ENCODE results near the gene DNAJC4. TPM values are rescaled to one million over a fixed set of nuclear protein-coding genes. Genes with fewer than 3 reads are reported as not detected.

DNAJC4 gene
- total and polyA plus RNA-seq, 9 of the 15 experiments (the other 6 are each of a cell fraction or from before 2014, with no cell fraction given), result 4.0 to 32.6 (median 19.9) TPM

DNA sequence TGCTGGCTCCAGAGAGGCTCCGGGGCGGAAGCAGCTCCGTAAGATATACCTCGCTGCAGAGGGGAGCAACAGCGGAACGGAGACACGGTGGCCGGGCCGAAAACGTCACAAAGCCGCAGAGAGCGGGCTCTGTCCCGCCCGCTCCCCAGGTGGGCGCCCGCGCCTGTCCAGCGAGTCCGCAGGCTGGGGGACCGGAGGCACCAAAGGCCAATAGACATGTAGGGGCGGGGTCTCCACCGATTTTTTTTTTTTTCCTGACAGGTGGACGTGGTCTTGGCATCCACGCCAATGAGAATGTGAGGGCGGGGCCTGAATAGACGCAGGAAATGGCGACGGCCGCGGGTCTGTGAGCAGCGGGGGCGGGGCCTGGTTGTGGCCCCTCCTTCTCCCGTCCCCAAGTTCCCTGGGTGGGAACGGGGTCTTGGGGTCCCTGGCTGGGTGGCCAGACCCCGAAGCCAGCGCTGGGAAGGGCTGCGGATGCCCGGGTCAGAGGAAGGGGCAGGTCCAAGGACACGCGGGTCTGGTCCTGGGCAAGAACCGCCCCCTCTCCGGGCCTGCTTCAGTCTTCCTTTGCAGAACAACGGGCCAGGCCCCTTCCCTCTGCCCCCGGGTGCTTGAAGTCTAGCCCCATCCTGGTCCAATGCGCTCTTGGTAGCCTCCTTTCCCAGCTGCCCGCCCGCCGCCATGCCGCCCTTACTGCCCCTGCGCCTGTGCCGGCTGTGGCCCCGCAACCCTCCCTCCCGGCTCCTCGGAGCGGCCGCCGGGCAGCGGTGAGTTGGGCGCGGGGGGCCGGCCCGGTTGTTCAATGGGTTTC lies at the start of gene DNAJC4 (continued):
- TF ChIP-seq RERE (CRISPR knock-in tag; IDR thresholded peaks at IDR 0.05; ENCODE audit: borderline replicate concordance) (no peak), ZNF217 (CRISPR knock-in tag; IDR thresholded peaks at IDR 0.05) (no peak), FOXP1 (CRISPR knock-in tag; IDR thresholded peaks at IDR 0.05) (no peak), LARP7 (IDR thresholded peaks at IDR 0.05) (no peak), TARDBP (IDR thresholded peaks at IDR 0.05) (no peak), HINFP (tag; conservative IDR thresholded peaks at IDR 0.05; ENCODE audit: low read depth) (no peak), ZBTB26 (CRISPR knock-in tag; IDR thresholded peaks at IDR 0.05) (no peak), MCM5 (IDR thresholded peaks at IDR 0.05; ENCODE audit: low read depth) (no peak), POU5F1 (IDR thresholded peaks at IDR 0.05; ENCODE audit: borderline replicate concordance, low read depth, low read length, partially characterized antibody) (peak; percentile 35), ZBTB8A (IDR thresholded peaks at IDR 0.05; ENCODE audit: partially characterized antibody) (no peak), PPARD (CRISPR knock-in tag; IDR thresholded peaks at IDR 0.05) (no peak), ZNF197 (CRISPR knock-in tag; IDR thresholded peaks at IDR 0.05; ENCODE audit: low read depth) (no peak), SIN3A (IDR thresholded peaks at IDR 0.05; ENCODE audit: borderline replicate concordance in 2 of 2, control insufficient read depth in 1 of 2, low read depth in 2 of 2, low read length in 2 of 2) (peak in 1 of 2 experiments; percentile 38; a peak in 1 of 4 replicates), LCOR (CRISPR knock-in tag; IDR thresholded peaks at IDR 0.05) (peak; percentile 56; the same call in 1 of the 2 replicates), CHD2 (IDR thresholded peaks at IDR 0.05; ENCODE audit: low read depth, low read length) (0 out of 2 replicates have a peak, but pooled peaks have one; percentile 26), HDAC3 (IDR thresholded peaks at IDR 0.05; ENCODE audit: borderline replicate concordance, partially characterized antibody) (no peak)
- TF ChIP-seq, protein P1, sequence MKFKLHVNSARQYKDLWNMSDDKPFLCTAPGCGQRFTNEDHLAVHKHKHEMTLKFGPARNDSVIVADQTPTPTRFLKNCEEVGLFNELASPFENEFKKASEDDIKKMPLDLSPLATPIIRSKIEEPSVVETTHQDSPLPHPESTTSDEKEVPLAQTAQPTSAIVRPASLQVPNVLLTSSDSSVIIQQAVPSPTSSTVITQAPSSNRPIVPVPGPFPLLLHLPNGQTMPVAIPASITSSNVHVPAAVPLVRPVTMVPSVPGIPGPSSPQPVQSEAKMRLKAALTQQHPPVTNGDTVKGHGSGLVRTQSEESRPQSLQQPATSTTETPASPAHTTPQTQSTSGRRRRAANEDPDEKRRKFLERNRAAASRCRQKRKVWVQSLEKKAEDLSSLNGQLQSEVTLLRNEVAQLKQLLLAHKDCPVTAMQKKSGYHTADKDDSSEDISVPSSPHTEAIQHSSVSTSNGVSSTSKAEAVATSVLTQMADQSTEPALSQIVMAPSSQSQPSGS (CRISPR knock-in tag; IDR thresholded peaks at IDR 0.05), result no peak
